K562 (cell line): ENCODE data around the gene ARMH4. TPM values are rescaled to one million over a fixed set of nuclear protein-coding genes. Genes with fewer than 3 reads are reported as not detected.

Experiments used
- ATAC-seq: fragments of 200-7000 bp; cut with Tn5 transposase; 3 replicates; pipeline ENCODE4 v1.9.1; 2020; ENCODE audit warnings: moderate library complexity
- BruUV-seq: library from RNA; stranded (reverse); fragments of 400-500 nt; replicated peaks from 2 replicates; lab custom pipeline; 2021; lab: Mats Ljungman, UMichigan
- CTCF ChIA-PET: fragments of 300-600 bp; formaldehyde crosslinking; extraction: SDS; loops from one replicate; lab custom pipeline; 2021; ENCODE audit warnings: low intra/inter-chr PET ratio; lab: Yijun Ruan, JAX
- POLR2A ChIA-PET: fragments of 300-600, 350-650 bp; sonication (Branson Sonifier 250); formaldehyde crosslinking; extraction: SDS; loops from one replicate; lab custom pipeline; 2021; ENCODE audit warnings: antibody characterized with exemption, inconsistent platforms; lab: Yijun Ruan, JAX
- DNase-seq, 4 experiments: peaks; one replicate each; pipeline versions ENCODE4 v3.0.0 to v3.0.0-alpha.2; 2011 to 2018; ENCODE audit warnings: low spot score in 3 of 4, mixed read lengths in 3 of 4; ENCODE audit errors: extremely low read depth in 1 of 4
- FAIRE-seq: peaks from 2 replicates; lab custom pipeline; 2011; peaks lifted over from hg19 to GRCh38; lab: Jason Lieb, UNC
- H2AFZ ChIP-seq: 2 replicates; pipeline ENCODE4 v1.6.0; 2011; ENCODE audit warnings: low read depth, low read length, control low read depth, inconsistent platforms
- H3K27ac ChIP-seq: fragments of 200-600 bp; 3 replicates; pipeline ENCODE4 v1.8.0; 2011; ENCODE audit warnings: low read depth, mild to moderate bottlenecking, control low read depth, inconsistent platforms, low read length, moderate library complexity, mixed read lengths; ENCODE audit errors: extremely low read depth
- H3K27me3 ChIP-seq, 2 experiments: fragments of 300-600 bp in 1 of 2; 2 replicates in 1 of 2; 3 replicates in 1 of 2; pipeline versions ENCODE4 v1.6.0 to v1.8.0; 2011; ENCODE audit warnings: inconsistent platforms in 2 of 2, low read length in 2 of 2, mild to moderate bottlenecking in 1 of 2, mixed read lengths in 1 of 2, moderate library complexity in 1 of 2; ENCODE audit not compliant: control insufficient read depth in 2 of 2, insufficient read depth in 2 of 2
- H3K36me3 ChIP-seq: fragments of 300-600 bp; 3 replicates; pipeline ENCODE4 v1.8.0; 2011; ENCODE audit warnings: mild to moderate bottlenecking, low read length, inconsistent platforms; ENCODE audit not compliant: control insufficient read depth, insufficient read depth
- H3K4me1 ChIP-seq, 2 experiments: fragments of 200-600 bp in 1 of 2; replicated peaks in 1 of 2; 2 replicates in 1 of 2; 3 replicates in 1 of 2; pipeline versions ENCODE4 v1.5.1 to v1.8.0; 2011; ENCODE audit warnings: inconsistent platforms in 2 of 2, low read length in 2 of 2, mild to moderate bottlenecking in 1 of 2, mixed read lengths in 1 of 2, moderate library complexity in 1 of 2; ENCODE audit not compliant: control insufficient read depth in 2 of 2, insufficient read depth in 2 of 2
- H3K4me2 ChIP-seq: 2 replicates; pipeline ENCODE4 v1.6.1; 2011; ENCODE audit warnings: low read length, control low read depth, inconsistent platforms, mixed read lengths; ENCODE audit not compliant: insufficient read depth
- H3K4me3 ChIP-seq: fragments of 200-600 bp; sonication (generic), shearing (Covaris generic); 2 replicates; pipeline ENCODE4 v1.5.1; 2016; ENCODE audit warnings: control low read depth, inconsistent platforms
- H3K79me2 ChIP-seq: fragments of 200-600 bp; 3 replicates; pipeline ENCODE4 v1.8.0; 2011; ENCODE audit warnings: low read length, inconsistent platforms; ENCODE audit not compliant: control insufficient read depth, insufficient read depth
- H3K9ac ChIP-seq, 2 experiments: 2 replicates each; pipeline versions ENCODE4 v1.6.0 to v1.6.1; 2011; ENCODE audit warnings: low read depth in 2 of 2, low read length in 2 of 2, control low read depth in 1 of 2, inconsistent platforms in 1 of 2, mild to moderate bottlenecking in 1 of 2, mixed read lengths in 1 of 2; ENCODE audit not compliant: insufficient read depth in 1 of 2
- H3K9me1 ChIP-seq: one replicate; pipeline ENCODE4 v1.6.0; 2011; ENCODE audit warnings: inconsistent platforms, mild to moderate bottlenecking, low read length, moderate library complexity; ENCODE audit not compliant: control insufficient read depth, insufficient read depth
- H3K9me3 ChIP-seq: replicated peaks from 2 replicates; pipeline ENCODE4 v1.5.1; 2011; ENCODE audit warnings: low read depth, low read length, inconsistent platforms; ENCODE audit not compliant: control insufficient read depth, insufficient read depth
- H4K20me1 ChIP-seq: replicated peaks from 2 replicates; pipeline ENCODE4 v1.6.1; 2011; ENCODE audit warnings: low read length, inconsistent platforms, mixed read lengths; ENCODE audit not compliant: control insufficient read depth, insufficient read depth
- ATF4 ChIP-seq: fragments of 450-650 bp; formaldehyde crosslinking; IDR thresholded peaks from 2 replicates; pipeline ENCODE4 v1.4.0; 2022; ENCODE audit warnings: mild to moderate bottlenecking, moderate library complexity
- FOXA1 ChIP-seq: fragments of 450-650 bp; IDR thresholded peaks from 2 replicates; pipeline ENCODE4 v1.6.1; 2016; ENCODE audit warnings: mild to moderate bottlenecking, borderline replicate concordance
- IFI16 ChIP-seq: fragments of 250-450 bp; sonication (Bioruptor Pico); IDR thresholded peaks from 2 replicates; pipeline ENCODE4 v2.1.2; 2022; ENCODE audit warnings: mild to moderate bottlenecking, inconsistent platforms
- JUN ChIP-seq, 2 experiments: sonication (generic) in 1 of 2; formaldehyde crosslinking in 1 of 2; IDR thresholded peaks; 2 replicates each; pipeline versions ENCODE4 v1.6.1 to v1.8.0; 2012 to 2022; ENCODE audit warnings: borderline replicate concordance in 2 of 2, mild to moderate bottlenecking in 2 of 2, improper control_type of control experiment in 1 of 2, low read depth in 1 of 2, low read length in 1 of 2, missing genetic modification reagents in 1 of 2
- NFIC ChIP-seq: fragments of 450-650 bp; IDR thresholded peaks from 2 replicates; pipeline ENCODE4 v1.6.1; 2017; ENCODE audit warnings: mild to moderate bottlenecking, inconsistent platforms
- RBM25 ChIP-seq: fragments of 200-400 bp; formaldehyde crosslinking; IDR thresholded peaks from 2 replicates; pipeline ENCODE4 v1.6.1; 2018; ENCODE audit warnings: low read length, low read depth, moderate library complexity; ENCODE audit not compliant: severe bottlenecking
- ZNF407 ChIP-seq: fragments of 450-650 bp; IDR thresholded peaks from 2 replicates; pipeline ENCODE4 v1.6.1; 2016; ENCODE audit warnings: low read depth
- ZNF561 ChIP-seq: fragments of 450-650 bp; formaldehyde crosslinking; conservative IDR thresholded peaks from 2 replicates; pipeline ENCODE4 v1.4.0; 2020; ENCODE audit warnings: mild to moderate bottlenecking, moderate library complexity
- in situ Hi-C: fragments of 300-500 bp; cut with MboI; formaldehyde crosslinking; loops from 4 replicates; pipeline ENCODE4 v1.15.0; 2018; ENCODE audit warnings: inconsistent platforms, mixed read lengths
- intact Hi-C: fragments of 100-400 bp; cut with micrococcal nuclease; formaldehyde crosslinking; loops from 2 replicates; pipeline ENCODE4 v1.14.2; 2022
- polyA plus RNA-seq, 8 experiments: library from polyadenylated mRNA; depleted of rRNA in 4 of 8; stranded (reverse) in 5 of 8; unstranded in 3 of 8; fragments of >200 nt; fragmentation: Nextera tagmentation in 2 of 8; fragmentation: Illumina TruSeq in 1 of 8; extraction: Ambion mirVana in 2 of 8; extraction: Trizol in 1 of 8; gene quantifications; 2 replicates each; pipeline versions ENCODE4 v1.2.1 to v1.2.3, GENCODE V29; 2011 to 2014; ENCODE audit warnings: inconsistent platforms in 1 of 8, missing spikeins in 1 of 8
- total RNA-seq, 7 experiments: library from RNA; depleted of rRNA in 6 of 7; stranded (reverse); fragments of >200 nt in 6 of 7; fragmentation: Illumina TruSeq in 2 of 7; extraction: Trizol in 2 of 7; gene quantifications; 2 replicates each; pipeline versions ENCODE4 v1.2.1 to v1.2.3, GENCODE V29; 2011 to 2021; ENCODE audit warnings: low replicate concordance in 1 of 7

Gene ARMH4
- total and polyA plus RNA-seq, 9 of the 15 experiments (the other 6 are each of a cell fraction or from before 2014, with no cell fraction given), result 0.06 to 0.98 (median 0.07) TPM; not detected in 2

GRCh38 chr14:58078471-58078870, 73.5 kb downstream of the ARMH4 start:
- in situ Hi-C loops (no loop called here), intact Hi-C loops (no loop called here)
- no peak overlapping the region for H3K4me3 ChIP-seq
- FAIRE-seq, result no peak
- H3K9me3 ChIP-seq, result no peaks in the 10 kb centered on the region
- H3K9ac ChIP-seq, result no peak overlapping the region
- no peak for ATAC-seq
- H4K20me1 ChIP-seq, result no peaks in the 10 kb centered on the region
- BruUV-seq, result no TSS peak
- no peaks in the 10 kb centered on the region; a peak in 1 of 5 replicates for H3K4me1 ChIP-seq
- H3K4me2 ChIP-seq, result no peak overlapping the region
- no peaks in the 10 kb centered on the region for H3K79me2 ChIP-seq
- H3K9me1 ChIP-seq, result no peaks in the 10 kb centered on the region
- no peak overlapping the region for H2AFZ ChIP-seq
- H3K27ac ChIP-seq, result no peak overlapping the region
- ChIA-PET CTCF (no interaction called here), POLR2A (no interaction called here)
- TF ChIP-seq ATF4 (CRISPR knock-in tag) (no peak), JUN (IDR thresholded peaks at IDR 0.05; ENCODE audit: borderline replicate concordance, low read depth, low read length) (no peak), JUN (CRISPR knock-in tag; IDR thresholded peaks at IDR 0.05; ENCODE audit: borderline replicate concordance) (no peak), IFI16 (CRISPR knock-in tag) (no peak), RBM25 (no peak), ZNF561 (CRISPR knock-in tag) (no peak)
- H3K36me3 ChIP-seq, result no peaks in the 10 kb centered on the region
- no peaks in the 10 kb centered on the region; a peak in 1 of 5 replicates for H3K27me3 ChIP-seq
- no peak for DNase-seq

DNA sequence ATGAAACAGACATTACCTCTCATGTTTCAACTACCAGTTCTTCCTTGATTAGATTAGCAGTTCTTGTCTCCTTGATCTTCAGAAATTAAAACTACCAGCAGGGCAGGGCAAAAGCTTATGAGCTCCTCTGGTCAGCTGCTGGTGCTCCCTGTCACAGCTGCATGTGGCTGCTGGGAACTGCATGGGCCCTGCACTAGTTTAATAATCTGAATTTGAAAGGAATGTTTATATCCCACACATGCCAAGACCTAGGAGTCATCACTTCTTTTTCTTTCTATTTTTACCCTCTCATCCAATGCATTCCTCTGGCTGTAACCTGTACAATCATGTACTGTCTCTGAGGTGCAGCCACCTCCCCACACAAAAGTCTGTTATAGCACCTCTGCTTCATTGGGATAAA, 73.9 kb downstream of the ARMH4 start:
- no peaks in the 10 kb centered on the region for H4K20me1 ChIP-seq
- BruUV-seq, result no TSS peak
- ChIA-PET POLR2A (no interaction called here), CTCF (no interaction called here)
- H3K79me2 ChIP-seq, result no peaks in the 10 kb centered on the region
- intact Hi-C loops (no loop called here), in situ Hi-C loops (no loop called here)
- ATAC-seq (no peak), DNase-seq (no peak), FAIRE-seq (no peak)
- H3K36me3 ChIP-seq, result no peaks in the 10 kb centered on the region
- H3K27me3 ChIP-seq, result no peaks in the 10 kb centered on the region; a peak in 1 of 5 replicates
- H3K4me3 ChIP-seq, result no peak overlapping the region
- H2AFZ ChIP-seq, result no peak overlapping the region
- no peaks in the 10 kb centered on the region; a peak in 1 of 5 replicates for H3K4me1 ChIP-seq
- no peaks in the 10 kb centered on the region for H3K9me1 ChIP-seq
- no peak overlapping the region for H3K4me2 ChIP-seq
- H3K9ac ChIP-seq, result no peak overlapping the region
- no peak overlapping the region for H3K27ac ChIP-seq
- no peaks in the 10 kb centered on the region for H3K9me3 ChIP-seq
- TF ChIP-seq NFIC (no peak), ZNF407 (no peak), FOXA1 (no peak)
